HCT116 (cell line): ENCODE measurements around the gene FGFR1OP2. TPM values are rescaled to one million over a fixed set of nuclear protein-coding genes. Genes with fewer than 3 reads are reported as not detected.

Experiments
- ATAC-seq: fragments of 200-7000 bp; cut with Tn5 transposase; 2 replicates; pipeline ENCODE4 v1.9.1; 2020; ENCODE audit warnings: mild to moderate bottlenecking, moderate library complexity
- BruUV-seq: library from RNA; stranded (reverse); fragments of 400-500 nt; replicated peaks from 2 replicates; lab custom pipeline; 2021; lab: Mats Ljungman, UMichigan
- CTCF ChIA-PET: fragments of 300-600 bp; sonication (Branson Sonifier 250); formaldehyde crosslinking; loops from one replicate; lab custom pipeline; 2021; ENCODE audit warnings: antibody characterized with exemption; lab: Charles Lee
- POLR2A ChIA-PET: fragments of 300-600, 350-600 bp; sonication (Branson Sonifier 250); formaldehyde crosslinking; loops from one replicate; lab custom pipeline; 2021; ENCODE audit warnings: antibody characterized with exemption; lab: Charles Lee
- RAD21 ChIA-PET, 2 experiments: fragments of 300-600 bp; sonication (Branson Sonifier 250); formaldehyde crosslinking; loops; one replicate each; lab custom pipeline; 2023; ENCODE audit warnings: low total read pairs in 2 of 2; ENCODE audit not compliant: uncharacterized antibody in 2 of 2, unreplicated experiment in 2 of 2, low non-redundant PET in 1 of 2; lab: Charles Lee
- DNase-seq: peaks from one replicate; pipeline ENCODE4 v3.0.0-alpha.2; 2010; ENCODE audit warnings: low read depth, low spot score
- H2AFZ ChIP-seq: fragments of 200-600 bp; shearing (Covaris generic), sonication (generic); 2 replicates; pipeline ENCODE4 v1.6.1; 2017; ENCODE audit warnings: low read depth, mixed run types, mixed read lengths, antibody characterized with exemption, low read length; ENCODE audit not compliant: poor library complexity, severe bottlenecking
- H3K27ac ChIP-seq: 2 replicates; pipeline ENCODE4 v1.5.1; 2012; ENCODE audit warnings: low read depth, low read length
- H3K27me3 ChIP-seq: fragments of 200-600 bp; sonication (generic); 2 replicates; pipeline ENCODE4 v1.6.1; 2016; ENCODE audit warnings: mixed run types, low read length, mixed read lengths; ENCODE audit not compliant: insufficient read depth
- H3K36me3 ChIP-seq, 2 experiments: fragments of 200-500 bp in 1 of 2; fragments of 200-600 bp in 1 of 2; sonication (Bioruptor generic) in 1 of 2; sonication (generic) in 1 of 2; 2 replicates each; pipeline versions ENCODE4 v1.5.1 to v1.6.1; 2014 to 2016; ENCODE audit warnings: low read length in 2 of 2, inconsistent platforms in 1 of 2, mixed read lengths in 1 of 2, mixed run types in 1 of 2; ENCODE audit not compliant: insufficient read depth in 2 of 2, control insufficient read depth in 1 of 2
- H3K4me1 ChIP-seq, 2 experiments: fragments of 200-600 bp in 1 of 2; sonication (generic) in 1 of 2; 2 replicates each; pipeline versions ENCODE4 v1.5.1 to v1.6.1; 2012 to 2017; ENCODE audit warnings: low read length in 2 of 2, inconsistent platforms in 1 of 2, mild to moderate bottlenecking in 1 of 2, mixed read lengths in 1 of 2, mixed run types in 1 of 2, moderate library complexity in 1 of 2; ENCODE audit not compliant: insufficient read depth in 2 of 2, control insufficient read depth in 1 of 2
- H3K4me2 ChIP-seq: fragments of 200-600 bp; sonication (generic); 2 replicates; pipeline ENCODE4 v1.6.1; 2017; ENCODE audit warnings: mixed run types, low read length, mixed read lengths
- H3K4me3 ChIP-seq, 2 experiments: fragments of 200-600 bp in 1 of 2; sonication (generic) in 1 of 2; replicated peaks in 1 of 2; 2 replicates each; pipeline ENCODE4 v1.5.1; 2011 to 2016; ENCODE audit warnings: low read length in 2 of 2, control low read depth in 1 of 2, low read depth in 1 of 2, mild to moderate bottlenecking in 1 of 2, mixed read lengths in 1 of 2, mixed run types in 1 of 2
- H3K79me2 ChIP-seq: fragments of 200-600 bp; sonication (generic); 2 replicates; pipeline ENCODE4 v1.6.1; 2017; ENCODE audit warnings: mild to moderate bottlenecking, mixed run types, low read length, moderate library complexity, mixed read lengths; ENCODE audit not compliant: insufficient read depth
- H3K9ac ChIP-seq: fragments of 200-600 bp; sonication (generic); 2 replicates; pipeline ENCODE4 v1.6.1; 2016; ENCODE audit warnings: low read length, mixed read lengths
- H3K9me2 ChIP-seq: fragments of 200-600 bp; sonication (generic), shearing (Covaris generic); 2 replicates; pipeline ENCODE4 v1.6.1; 2017; ENCODE audit warnings: mixed run types, mild to moderate bottlenecking, moderate library complexity; ENCODE audit not compliant: insufficient read depth
- H3K9me3 ChIP-seq, 2 experiments: fragments of 200-500 bp in 1 of 2; fragments of 200-600 bp in 1 of 2; sonication (Bioruptor generic) in 1 of 2; sonication (generic) in 1 of 2; 2 replicates each; pipeline ENCODE4 v1.6.1; 2014 to 2017; ENCODE audit warnings: low read length in 2 of 2, mixed read lengths in 2 of 2, inconsistent platforms in 1 of 2, low read depth in 1 of 2, mild to moderate bottlenecking in 1 of 2, mixed run types in 1 of 2, moderate library complexity in 1 of 2; ENCODE audit not compliant: control insufficient read depth in 1 of 2, insufficient read depth in 1 of 2
- H4K20me1 ChIP-seq: fragments of 200-600 bp; sonication (generic), shearing (Covaris generic); 2 replicates; pipeline ENCODE4 v1.6.1; 2017; ENCODE audit warnings: mixed run types, mild to moderate bottlenecking, moderate library complexity; ENCODE audit not compliant: insufficient read depth
- CEBPB ChIP-seq: IDR thresholded peaks from 2 replicates; pipeline ENCODE4 v1.6.1; 2012; ENCODE audit warnings: low read depth
- ELF1 ChIP-seq: IDR thresholded peaks from 2 replicates; pipeline ENCODE4 v1.6.1; 2012; ENCODE audit warnings: low read depth, borderline replicate concordance
- EZH2 ChIP-seq: fragments of 200-600 bp; sonication (generic); IDR thresholded peaks from 2 replicates; pipeline ENCODE4 v1.6.1; 2017; ENCODE audit warnings: antibody characterized with exemption, mixed run types
- EZH2phosphoT487 ChIP-seq: fragments of 200-600 bp; IDR thresholded peaks from 2 replicates; pipeline ENCODE4 v1.6.1; 2018; ENCODE audit warnings: antibody characterized with exemption, borderline replicate concordance
- FOSL1 ChIP-seq: IDR thresholded peaks from 2 replicates; pipeline ENCODE4 v1.6.1; 2012; ENCODE audit warnings: low read depth
- POLR2A ChIP-seq: IDR thresholded peaks from 2 replicates; pipeline ENCODE4 v1.7.0; 2011; ENCODE audit warnings: borderline replicate concordance; ENCODE audit not compliant: insufficient read depth, insufficient read length; ENCODE audit errors: extremely low read depth
- POLR2AphosphoS5 ChIP-seq: IDR thresholded peaks from 2 replicates; pipeline ENCODE4 v1.6.1; 2011; ENCODE audit warnings: mild to moderate bottlenecking, low read depth, low read length, moderate library complexity
- RAD21 ChIP-seq: IDR thresholded peaks from 2 replicates; pipeline ENCODE4 v1.6.1; 2012; ENCODE audit warnings: low read depth, mild to moderate bottlenecking
- REST ChIP-seq: IDR thresholded peaks from 2 replicates; pipeline ENCODE4 v1.6.1; 2012; ENCODE audit warnings: low read depth
- SP1 ChIP-seq: IDR thresholded peaks from 2 replicates; pipeline ENCODE4 v1.6.1; 2012; ENCODE audit warnings: low read depth
- SRF ChIP-seq: IDR thresholded peaks from 2 replicates; pipeline ENCODE4 v1.6.1; 2012; ENCODE audit warnings: low read depth
- YY1 ChIP-seq: IDR thresholded peaks from 2 replicates; pipeline ENCODE4 v1.6.1; 2011; ENCODE audit warnings: low read length, low read depth, moderate library complexity, mild to moderate bottlenecking; ENCODE audit not compliant: insufficient replicate concordance; ENCODE audit errors: extremely low read depth
- ZBTB33 ChIP-seq: IDR thresholded peaks from 2 replicates; pipeline ENCODE4 v1.6.1; 2011; ENCODE audit warnings: mild to moderate bottlenecking, low read length, moderate library complexity; ENCODE audit not compliant: insufficient replicate concordance; ENCODE audit errors: extremely low read depth
- ZFX ChIP-seq: fragments of 450-650 bp; IDR thresholded peaks from 2 replicates; pipeline ENCODE4 v1.6.1; 2017
- ZNF274 ChIP-seq: fragments of 200-500 bp; sonication (Bioruptor generic); IDR thresholded peaks from 2 replicates; pipeline ENCODE4 v1.6.1; 2014; ENCODE audit warnings: mild to moderate bottlenecking, low read depth, low read length, inconsistent platforms
- intact Hi-C: fragments of 100-400 bp; cut with micrococcal nuclease; formaldehyde crosslinking; loops from 2 replicates; pipeline ENCODE4 v1.10.0; 2022
- total RNA-seq: library from RNA; stranded (reverse); gene quantifications from one replicate; pipeline ENCODE4 v1.2.1, GENCODE V29; 2021; ENCODE audit not compliant: unreplicated experiment

Gene FGFR1OP2
- total RNA-seq, 1 experiment from 2014 or later: 29.6 TPM

GRCh38 chr12:26989873-26990272 is 51.6 kb downstream of the FGFR1OP2 start:
- no peak overlapping the region for H3K4me2 ChIP-seq
- ChIA-PET POLR2A (no interaction called here), RAD21 (no interaction called here), CTCF (no interaction called here)
- H3K9me2 ChIP-seq: no peaks in the 10 kb centered on the region
- H2AFZ ChIP-seq: no peak overlapping the region
- H3K4me1 ChIP-seq: no peaks in the 10 kb centered on the region
- no peak for ATAC-seq
- H3K27ac ChIP-seq: no peak overlapping the region
- no peaks in the 10 kb centered on the region for H4K20me1 ChIP-seq
- H3K79me2 ChIP-seq: no peaks in the 10 kb centered on the region
- peaks cover 0 to 8% of the 10 kb centered on the region in 2 experiments; a peak in 3 of 4 replicates for H3K36me3 ChIP-seq
- intact Hi-C loops: no loop called here
- H3K9me3 ChIP-seq: no peaks in the 10 kb centered on the region
- no peak overlapping the region for H3K9ac ChIP-seq
- BruUV-seq: no TSS peak
- H3K4me3 ChIP-seq: no peak overlapping the region
- TF ChIP-seq EZH2: no peak
- no peak for TF ChIP-seq POLR2A
- TF ChIP-seq ELF1: no peak
- TF ChIP-seq ZBTB33: no peak
- TF ChIP-seq RAD21: no peak
- TF ChIP-seq SRF: no peak
- no peak for TF ChIP-seq EZH2phosphoT487
- TF ChIP-seq YY1: no peak
- TF ChIP-seq ZFX: no peak
- no peak for TF ChIP-seq ZNF274
- no peak for TF ChIP-seq POLR2AphosphoS5
- no peak for TF ChIP-seq CEBPB
- no peak for TF ChIP-seq FOSL1
- no peak for TF ChIP-seq REST
- no peak for TF ChIP-seq SP1
- no peaks in the 10 kb centered on the region for H3K27me3 ChIP-seq
- DNase-seq: no peak
